NCI-H2227 treated with DMSO at 0.1 percent for 48 hours (cell line): ENCODE results near the gene HSPBP1.
A peak's percentile ranks its signal among the peaks of the same experiment; 100 is the strongest.

Experiments used
- DNase-seq: peaks from one replicate; lab custom pipeline; 2025; lab: John Stamatoyannopoulos, UW

Gene HSPBP1

DNA sequence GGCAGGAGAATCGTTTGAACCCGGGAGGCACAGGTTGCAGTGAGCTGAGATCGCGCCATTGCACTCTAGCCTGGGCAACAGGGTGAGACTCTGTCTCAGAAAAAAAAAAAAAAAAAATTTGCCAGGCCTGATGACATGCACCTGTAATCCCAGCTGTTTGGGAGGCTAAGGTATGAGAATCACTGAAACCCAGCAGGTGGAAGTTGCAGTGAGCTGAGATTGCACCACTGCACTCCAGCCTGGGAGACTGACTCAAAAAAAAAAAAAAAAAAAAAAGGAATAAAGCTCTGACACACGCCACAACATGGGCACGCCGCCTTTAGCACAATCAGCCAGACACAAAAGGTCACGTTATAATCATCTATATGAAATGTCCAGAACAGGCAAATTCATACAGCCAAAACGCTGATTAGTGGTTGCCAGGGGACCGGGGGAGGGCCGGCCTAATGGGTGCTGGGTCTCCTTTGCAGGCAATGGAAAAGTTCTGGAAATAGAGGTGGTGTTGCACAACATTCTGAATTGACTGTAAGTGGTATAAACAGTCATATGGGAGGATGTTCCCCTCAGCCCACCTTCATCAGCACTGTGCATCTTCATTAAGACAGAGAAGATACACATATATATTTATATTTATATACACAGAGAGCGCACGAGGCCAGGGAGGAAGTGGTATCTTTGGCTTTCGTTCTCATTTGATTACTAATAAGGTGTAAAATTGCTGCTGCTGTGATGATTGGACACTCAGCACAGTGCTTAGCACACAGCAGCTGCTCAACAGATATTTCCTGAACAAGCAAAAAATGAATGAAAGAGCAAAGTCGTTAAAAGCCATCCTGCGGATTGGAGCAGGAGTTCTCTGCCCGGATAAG is 3.8 kb downstream of the HSPBP1 start:
- no peak for DNase-seq

DNA sequence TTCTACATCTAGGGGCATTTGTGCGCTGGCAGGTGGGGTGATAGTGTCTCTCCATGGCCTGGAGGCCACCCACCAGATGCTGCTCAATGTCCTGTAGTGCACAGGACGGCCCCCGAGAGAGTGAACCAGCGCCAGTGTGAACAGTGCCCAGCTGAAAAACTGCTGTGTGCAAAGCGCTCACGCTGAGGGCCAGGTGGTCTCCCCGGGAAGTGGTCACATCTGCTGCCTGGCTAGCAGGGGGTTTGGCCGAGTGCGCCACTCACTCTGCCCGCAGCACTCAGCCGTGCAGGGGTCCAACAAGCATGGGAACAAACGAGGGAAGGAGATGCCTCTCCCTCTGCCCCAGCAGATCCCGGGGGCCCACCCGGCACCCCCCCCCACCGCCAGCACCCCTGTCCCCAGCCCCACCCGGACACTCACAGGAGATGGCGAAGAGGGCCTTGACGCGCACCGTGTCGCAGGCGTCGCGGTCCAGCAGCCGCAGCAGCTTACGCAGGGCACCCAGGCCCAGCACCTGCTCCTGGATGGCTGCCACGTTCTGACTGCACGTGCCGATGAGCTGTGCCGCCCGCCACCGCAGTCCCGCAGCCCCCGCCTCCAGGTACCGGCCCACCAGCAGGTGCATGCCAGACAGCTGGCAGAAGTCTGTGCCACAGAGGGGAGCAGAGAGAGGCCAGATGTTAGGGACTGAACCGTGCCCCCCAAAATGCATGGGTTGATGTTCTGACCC is 5.8 kb downstream of the HSPBP1 start:
- no peak for DNase-seq

DNA sequence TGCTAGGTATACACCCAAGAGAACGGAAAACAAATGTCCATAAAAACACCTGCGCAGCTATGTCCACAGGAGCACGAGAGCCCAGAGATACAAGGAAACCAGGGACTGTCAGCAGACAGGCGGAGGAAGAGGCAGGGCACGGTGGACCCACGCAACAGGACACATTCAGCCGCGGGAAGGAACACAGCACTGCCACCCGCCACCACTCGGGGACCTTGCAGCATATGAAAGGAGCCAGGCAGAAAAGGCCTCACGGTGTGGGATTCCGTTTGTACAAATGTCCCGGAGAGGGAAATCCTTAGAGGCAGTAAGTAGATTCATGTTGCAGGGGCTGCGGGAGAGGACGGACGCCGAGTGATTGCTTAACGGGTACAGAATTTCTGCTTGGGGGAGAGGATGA is 7.8 kb downstream of the HSPBP1 start:
- DNase-seq: no peak

DNA sequence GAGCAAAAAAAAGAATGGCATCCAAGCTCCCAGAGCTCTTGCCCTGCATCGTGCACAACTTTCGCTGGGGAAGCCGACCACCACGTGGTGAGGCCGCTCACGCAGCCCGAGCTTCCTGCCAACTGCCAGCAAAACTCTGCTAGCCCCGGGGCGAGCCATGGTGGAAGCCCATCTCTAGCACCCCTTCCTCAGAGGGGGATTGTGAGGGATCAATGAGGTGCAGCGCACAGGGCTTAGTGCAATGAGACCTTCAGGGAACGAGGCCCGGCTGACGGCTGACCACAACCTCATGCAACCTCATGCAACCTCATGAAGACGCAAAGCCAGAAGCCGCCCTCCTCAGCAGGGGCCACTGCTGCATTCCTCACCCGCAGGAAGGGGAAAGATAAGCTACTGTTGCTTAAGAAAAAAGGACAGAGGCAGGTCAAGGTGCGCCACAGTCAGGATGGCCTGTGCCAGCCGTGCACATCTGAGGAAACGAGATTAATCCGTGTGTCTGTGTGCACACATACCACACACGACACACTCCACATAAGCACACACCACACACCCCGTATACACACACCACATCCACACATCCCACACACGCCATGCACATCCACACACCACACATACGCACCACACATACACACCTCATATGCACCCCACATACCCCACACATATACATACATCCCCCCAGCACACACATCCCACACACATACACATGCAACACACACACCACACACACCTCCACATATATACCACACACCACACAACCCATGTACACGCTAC is 9.6 kb downstream of the HSPBP1 start:
- no peak for DNase-seq

DNA sequence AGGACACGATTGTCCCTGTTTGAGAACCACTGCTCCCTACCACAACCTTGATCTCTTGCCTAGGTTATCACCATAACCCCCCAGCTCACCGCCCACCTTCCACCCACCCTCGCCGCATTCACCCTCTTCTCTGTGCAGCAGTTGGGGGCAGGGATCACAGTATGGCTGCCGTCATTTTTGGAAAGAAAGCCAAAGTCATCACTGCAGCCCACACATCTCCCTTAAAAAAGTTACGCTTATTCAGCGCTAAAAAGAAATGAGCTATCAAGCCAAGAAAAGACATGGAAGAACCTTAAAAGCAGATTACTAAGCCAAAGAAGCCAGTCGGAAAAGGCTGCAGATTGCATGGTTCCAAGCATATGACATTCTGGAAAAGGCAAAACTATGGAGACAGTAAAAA is 10.6 kb downstream of the HSPBP1 start:
- DNase-seq: no peak

DNA sequence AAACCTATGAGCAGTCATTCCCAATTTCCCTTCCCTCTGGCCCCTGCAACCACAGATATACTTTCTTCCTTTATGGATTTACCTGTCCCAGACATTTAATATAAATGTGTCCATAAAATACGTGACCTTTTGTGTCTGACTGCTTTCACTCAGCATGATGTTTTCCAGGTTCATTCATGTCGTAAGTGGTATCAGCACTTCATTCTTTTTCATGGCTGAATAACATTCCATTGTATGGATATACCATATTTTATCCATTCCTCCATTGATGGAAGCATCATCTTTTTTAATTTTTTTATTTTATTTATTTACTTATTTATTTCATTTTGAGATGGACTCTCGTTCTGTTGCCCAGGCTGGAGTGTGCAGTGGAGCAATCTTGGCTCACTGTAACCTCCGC is 13.1 kb downstream of the HSPBP1 start:
- DNase-seq: no peak

DNA sequence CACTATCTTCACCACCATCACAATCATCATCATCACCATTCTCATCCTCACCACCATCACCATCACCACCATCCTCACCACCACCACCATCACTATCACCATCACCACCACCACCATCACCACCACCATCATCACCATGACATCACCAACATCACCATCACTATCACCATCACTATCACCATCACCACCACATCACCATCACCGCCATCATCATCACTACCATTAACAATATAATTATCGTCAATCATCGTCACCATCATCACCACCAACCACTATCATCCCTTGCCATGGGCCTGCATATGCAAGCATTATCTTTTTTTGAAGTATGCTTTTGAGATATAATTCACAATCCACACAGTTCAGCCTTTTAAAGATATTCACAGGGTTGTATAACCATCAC is 13.5 kb downstream of the HSPBP1 start:
- no peak for DNase-seq

DNA sequence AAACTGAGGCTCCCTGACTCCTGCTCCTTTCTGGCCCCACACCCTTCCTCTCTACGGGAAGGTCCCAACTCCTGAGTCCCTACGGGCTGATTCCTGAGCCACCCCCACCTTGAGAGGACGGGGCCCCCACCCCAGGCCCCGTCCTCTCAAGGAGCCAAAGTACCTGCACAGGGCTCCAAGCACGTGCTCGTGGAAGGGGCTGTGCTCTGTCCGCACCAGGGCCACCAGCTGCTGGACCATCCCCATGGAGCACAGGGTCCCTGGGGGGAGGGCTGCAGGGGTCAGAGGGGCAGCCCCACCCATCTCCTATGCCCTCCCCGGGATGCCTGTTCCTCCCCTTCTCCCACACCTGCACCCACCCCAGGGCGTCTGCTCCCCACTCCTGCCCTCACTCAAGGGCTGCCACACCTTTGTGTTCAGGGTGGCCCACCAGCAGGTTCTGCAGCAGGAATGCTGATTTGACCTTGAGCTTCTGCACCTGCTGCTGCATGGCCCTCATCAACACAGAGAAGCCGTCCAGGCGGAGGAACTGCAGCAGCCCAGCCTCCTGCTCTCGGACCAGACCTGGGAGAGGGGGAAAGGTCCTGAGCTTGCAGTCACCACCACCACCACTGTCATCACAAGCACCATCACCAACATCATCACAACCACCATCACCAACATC is 14.1 kb downstream of the HSPBP1 start:
- no peak for DNase-seq

DNA sequence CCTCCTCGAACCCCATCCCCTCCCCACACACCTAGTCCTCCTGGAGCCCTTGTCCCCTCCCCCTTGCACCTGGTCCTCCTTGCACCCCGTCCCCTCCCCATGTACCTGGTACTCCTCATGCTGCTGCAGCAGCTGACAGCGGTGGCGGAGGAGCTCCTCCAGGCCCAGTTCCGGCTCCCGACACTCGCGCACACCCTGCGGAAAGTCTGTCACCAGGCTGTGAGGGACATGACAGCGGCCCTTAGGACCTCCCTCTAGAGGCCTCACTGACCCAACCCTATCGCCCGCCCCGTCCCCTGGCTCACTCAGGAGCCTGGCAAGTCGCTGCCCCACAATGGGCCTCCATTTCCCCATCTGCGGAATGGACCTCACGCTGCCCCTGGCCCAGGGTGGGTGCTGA is 14.7 kb downstream of the HSPBP1 start:
- DNase-seq: no peak

DNA sequence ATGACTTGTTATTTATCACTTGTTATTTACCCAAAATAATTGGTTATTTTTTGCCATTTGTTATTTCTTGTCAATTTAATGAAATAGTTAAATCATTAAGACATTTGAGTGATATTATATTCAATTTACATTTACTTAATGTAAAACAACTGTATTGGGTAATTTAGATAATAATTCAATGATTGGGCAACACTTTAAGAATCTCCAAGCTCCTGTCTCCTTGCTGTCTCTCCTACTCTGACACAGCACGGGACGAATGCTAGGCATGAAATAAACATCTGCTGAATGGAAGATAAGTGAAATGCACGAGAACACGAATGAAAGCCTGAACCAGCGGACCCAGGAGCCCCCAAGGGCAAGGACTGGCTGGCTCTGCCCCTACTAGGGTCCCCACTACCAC is 15.4 kb downstream of the HSPBP1 start:
- DNase-seq: no peak

DNA sequence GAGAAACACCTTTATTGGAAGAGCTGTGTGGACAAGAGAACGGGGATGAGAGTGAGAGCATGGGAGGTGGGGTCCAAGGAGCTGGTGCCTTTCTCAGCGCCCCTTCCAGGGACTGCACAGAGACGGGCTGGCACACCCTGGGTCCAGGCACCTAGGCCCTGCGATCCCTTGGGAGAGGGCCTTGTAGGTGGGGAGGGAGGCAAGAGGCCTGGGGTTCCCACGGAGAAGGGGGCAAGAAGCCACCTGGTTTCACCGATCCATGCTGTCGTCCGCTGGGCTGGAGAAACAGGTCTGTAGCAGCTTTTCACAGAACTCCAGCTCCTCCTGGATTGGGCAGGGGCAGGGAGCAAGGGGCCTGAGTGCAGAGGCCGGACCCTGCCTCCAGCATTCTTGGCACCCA is 17.6 kb downstream of the HSPBP1 start:
- DNase-seq: no peak

DNA sequence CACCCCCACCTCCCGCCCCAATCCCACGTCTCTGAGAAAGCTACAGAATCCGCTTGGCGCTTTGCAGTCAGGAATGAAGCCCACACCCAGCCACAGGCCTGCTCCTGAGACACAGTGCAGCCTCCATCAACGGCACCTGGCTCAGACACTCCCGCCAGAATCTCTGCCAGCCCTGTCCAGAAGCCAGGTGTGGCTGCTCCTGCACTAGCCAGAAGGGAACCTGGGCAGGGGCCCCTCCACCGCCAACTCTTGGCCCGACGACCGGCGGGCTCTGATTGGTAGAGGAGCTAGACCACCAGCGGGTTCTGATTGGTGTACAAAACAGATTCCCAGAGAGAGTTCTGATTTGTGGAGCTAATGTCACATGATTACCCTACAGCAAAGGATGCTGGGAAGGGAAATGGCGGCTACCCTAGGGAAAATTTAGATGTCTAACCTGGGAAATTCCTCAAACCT is 18.2 kb downstream of the HSPBP1 start:
- DNase-seq: no peak

DNA sequence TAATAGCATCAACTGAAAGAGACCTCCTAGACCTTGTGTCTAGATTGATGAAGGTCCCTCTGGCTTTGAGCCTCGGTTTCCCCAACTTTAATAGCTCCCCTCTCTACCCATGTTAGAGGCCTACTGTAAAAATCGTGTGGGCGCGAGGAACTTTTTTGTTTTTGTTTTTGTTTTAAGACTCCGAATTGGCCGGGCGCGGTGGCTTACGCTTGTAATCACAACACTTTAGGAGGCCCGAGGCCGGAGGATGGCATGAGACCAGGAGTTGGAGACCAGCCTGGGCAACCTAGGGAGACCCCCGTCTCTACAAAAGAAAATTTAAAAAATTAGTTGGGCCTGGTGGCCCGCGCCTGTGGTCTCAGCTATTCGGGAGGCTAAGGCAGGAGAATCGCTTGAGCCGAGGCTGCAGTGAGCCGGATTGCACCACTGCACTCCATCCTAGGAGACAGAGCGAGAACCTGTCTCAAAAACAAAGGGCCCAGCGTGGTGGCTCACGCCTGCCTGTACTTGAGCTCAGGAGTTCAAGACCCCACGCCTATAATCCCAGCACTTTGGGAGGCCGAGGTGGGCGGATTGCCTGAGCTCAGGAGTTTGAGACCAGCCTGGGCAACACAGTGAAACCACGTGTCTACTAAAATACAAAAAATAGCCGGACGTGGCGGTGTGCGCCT is 20.2 kb downstream of the HSPBP1 start:
- peak; percentile 86 for DNase-seq

DNA sequence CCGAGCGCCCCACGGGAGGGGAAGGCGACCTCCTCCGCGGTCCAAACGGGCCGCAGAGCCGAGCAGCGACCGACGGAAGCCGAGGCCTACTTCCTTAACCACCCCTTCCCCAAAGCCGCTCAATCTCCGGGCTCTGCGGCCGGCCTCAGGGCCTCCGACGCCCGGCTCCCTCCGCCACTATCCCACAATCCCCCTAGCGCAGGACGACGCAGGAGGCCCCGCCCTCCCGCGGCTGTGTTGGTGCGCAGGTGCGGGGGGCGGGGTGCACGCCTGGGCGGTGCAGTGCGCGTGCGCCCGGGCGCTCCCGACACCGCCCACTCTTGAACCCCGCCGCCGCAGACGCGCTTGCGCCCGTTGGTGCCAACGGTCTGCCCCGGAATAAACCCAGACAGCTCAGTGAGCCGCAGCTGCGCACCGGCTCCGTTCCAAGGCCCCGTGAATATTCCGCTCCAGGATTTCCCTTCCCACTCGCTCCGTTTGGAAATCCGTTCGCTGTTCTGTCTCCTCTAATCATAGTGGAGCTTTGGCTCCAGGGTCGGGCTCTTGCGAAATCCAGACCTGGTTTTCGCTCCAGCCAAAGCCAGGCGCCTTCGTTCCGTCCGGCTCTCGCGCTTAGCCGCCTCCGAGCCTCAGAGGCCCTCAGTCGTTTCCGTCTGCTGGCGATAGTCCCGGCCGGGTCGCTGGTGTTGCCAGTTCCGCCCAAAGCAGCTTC is 20.9 kb downstream of the HSPBP1 start, which contains the start of gene PPP6R1:
Gene PPP6R1, minus strand, starts transcription at position 190 of the 712 bp plus-strand sequence. CDS start 11,914 bp downstream, outside the sequence.
- peak; percentile 100 for DNase-seq

DNA sequence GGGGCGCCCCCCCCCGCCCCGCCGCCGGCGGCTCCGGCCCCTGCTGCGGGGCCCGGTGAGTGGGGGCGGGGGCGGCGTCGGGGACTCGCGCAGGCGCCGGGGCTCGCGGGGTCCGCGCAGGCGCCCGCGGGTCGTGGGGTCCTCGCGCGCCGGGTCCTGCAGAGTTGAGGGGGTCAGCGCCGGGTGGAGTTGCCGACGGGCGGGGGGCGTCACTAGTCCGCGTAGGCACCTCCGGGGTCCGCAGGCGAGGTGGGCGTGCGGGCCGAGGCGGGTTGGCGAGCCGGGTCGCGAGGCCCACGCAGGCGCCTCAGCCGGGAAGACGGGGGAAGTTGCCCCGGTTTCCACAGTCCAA is 21.5 kb downstream of the HSPBP1 start:
- DNase-seq: no peak

DNA sequence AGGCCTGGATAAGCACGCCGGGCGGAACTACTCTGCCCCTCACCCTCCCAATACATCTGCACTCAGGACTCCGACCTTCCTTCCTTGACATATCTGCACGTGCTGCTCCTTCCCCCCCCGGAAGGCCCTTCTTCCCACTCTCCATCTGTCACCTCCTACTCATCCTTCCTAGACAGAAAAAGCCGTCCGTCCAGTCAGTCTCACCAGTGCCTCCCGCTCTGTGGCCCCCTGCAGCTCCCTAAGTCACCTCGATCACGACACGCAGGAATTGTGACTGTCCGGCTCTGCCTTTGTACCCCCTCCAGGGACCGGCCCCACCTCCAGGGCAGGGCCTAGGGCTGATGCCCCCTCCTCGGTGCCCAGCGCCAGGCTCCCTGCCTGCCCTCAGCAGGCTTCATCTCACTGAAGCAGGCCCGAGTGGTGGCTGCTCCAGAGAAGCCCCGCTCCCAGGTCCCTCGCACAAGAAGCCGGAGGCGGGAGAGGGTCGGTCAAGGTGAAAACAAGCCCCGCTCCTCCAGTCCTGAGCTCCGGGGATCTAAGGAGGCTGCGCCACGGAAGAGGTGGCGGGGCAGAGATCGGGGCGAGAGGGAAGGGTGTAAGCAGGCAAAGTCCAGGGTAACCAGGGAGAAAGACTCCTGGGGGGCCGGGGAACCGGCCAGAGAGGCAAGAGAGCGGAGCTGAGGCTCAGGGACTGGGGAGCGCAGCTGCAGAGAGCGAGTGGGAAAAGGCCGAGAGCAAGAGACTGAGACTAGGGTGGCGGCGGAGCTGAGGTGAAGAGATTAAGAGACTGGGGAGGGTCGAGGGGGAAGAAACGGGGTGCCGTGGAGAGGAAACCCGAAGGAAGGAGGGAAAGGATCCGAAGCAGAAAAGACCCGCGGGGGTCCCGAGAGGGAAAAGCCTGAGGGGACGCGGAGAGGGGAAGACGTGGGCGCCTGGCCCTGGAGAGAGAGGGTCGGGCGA is 22.2 kb downstream of the HSPBP1 start:
- DNase-seq: peak; percentile 30

DNA sequence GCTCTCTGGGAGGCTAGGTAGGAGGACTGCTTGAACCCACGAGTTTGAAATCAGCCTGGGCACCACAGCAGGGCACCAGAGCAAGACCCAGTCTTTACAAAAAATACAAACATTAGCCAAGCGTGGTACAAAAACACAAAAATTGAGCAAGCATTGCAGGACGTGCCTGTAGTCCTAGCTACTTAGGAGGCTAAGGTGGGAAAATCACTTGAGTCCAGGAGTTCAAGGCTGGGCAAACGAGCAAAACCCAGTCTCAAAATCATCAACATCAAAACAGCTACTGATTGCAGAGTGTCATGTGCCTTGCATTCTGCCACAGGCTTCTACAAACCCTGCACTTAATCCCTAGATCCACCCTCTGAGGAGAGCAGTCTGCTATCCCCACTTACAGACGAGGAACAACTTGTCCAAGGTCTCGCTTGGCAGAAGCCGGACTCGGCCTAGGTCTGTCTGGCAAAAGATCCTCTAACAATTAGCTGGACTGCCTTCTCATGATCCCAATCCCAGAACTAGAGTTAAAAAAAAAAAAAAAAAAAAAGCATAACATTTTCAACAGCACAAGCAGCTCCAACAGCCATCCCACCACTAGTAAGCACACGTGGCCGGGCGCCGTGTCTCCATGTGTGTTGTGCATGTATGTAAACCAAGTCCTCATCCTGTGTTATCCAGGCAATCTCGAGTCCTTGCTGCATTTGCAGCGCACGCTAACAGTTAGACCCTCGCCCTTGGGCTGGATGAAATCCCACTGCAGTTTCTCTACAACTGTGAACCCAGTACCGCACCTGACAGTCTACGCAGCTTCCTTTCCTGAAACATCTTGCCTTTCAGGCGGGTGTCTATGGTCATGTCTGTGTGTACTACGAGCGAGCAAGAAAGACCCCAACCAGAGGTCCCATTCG is 23.1 kb downstream of the HSPBP1 start:
- no peak for DNase-seq

DNA sequence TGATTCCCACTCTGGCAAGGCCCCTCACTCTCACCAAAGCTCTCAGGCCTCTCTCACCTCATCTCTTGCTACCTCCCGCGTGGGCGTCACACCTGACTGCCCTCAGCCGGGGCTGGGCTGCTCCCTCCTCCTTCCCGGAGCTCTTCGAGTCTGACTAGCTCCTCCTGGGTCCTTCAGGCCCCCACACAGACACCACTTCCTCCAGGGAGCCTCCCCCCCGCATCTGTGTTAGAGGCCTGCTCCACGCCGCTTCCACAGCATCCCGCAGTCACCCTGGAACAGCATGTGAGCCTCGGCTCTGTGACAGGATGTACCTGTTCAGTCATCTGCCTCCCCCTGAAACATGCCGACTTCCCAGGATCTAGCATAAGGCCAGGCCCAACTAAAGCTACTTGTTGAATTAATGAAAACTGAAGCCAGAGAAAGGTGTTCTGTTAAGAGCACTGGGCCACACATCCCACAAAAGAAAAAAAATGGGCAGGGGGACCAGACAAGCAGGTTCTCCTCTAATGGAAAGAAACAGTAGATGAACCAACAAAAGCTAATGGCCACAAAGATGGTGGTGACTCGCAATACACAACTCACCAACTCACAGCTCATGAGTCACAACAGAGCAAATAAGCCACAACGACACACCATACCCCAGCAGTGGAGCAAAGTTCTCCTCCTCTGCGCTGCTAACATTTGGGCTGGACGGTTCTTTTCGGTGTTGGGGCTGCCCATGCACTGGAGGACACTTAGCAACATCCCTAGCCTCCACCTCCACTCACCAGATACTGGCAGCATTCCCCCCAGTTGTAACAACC is 24.1 kb downstream of the HSPBP1 start:
- no peak for DNase-seq
